Astrocyte (in vitro differentiated cells and primary cell): ENCODE data around the gene CNTNAP2. TPM values are rescaled to one million over a fixed set of nuclear protein-coding genes. Genes with fewer than 3 reads are reported as not detected.
"Not testable (repeated sequence)": the region's sequence is repeated elsewhere in the genome, so short reads cannot be mapped to it uniquely, and the experiment has no call there.

ENCODE experiments used
- DNase-seq: peaks from one replicate; pipeline ENCODE4 v3.0.0-alpha.2; 2010; ENCODE audit warnings: low read depth
- FAIRE-seq: peaks from 2 replicates; lab custom pipeline; 2011; peaks lifted over from hg19 to GRCh38; lab: Jason Lieb, UNC
- H2AFZ ChIP-seq: 2 replicates; pipeline ENCODE4 v1.6.0; 2012; ENCODE audit warnings: low read depth, low read length, inconsistent platforms
- H3K27ac ChIP-seq: 2 replicates; pipeline ENCODE4 v1.5.1; 2011; ENCODE audit warnings: low read depth, low read length, inconsistent platforms
- H3K27me3 ChIP-seq: 2 replicates; pipeline ENCODE4 v1.6.0; 2011; ENCODE audit warnings: low read length, inconsistent platforms; ENCODE audit not compliant: insufficient read depth
- H3K36me3 ChIP-seq: 2 replicates; pipeline ENCODE4 v1.5.1; 2011; ENCODE audit warnings: low read length, inconsistent platforms; ENCODE audit not compliant: insufficient read depth
- H3K4me1 ChIP-seq: 2 replicates; pipeline ENCODE4 v1.5.1; 2011; ENCODE audit warnings: low read length, inconsistent platforms; ENCODE audit not compliant: insufficient read depth
- H3K4me2 ChIP-seq: 2 replicates; pipeline ENCODE4 v1.6.0; 2012; ENCODE audit warnings: low read length, inconsistent platforms
- H3K4me3 ChIP-seq: 2 replicates; pipeline ENCODE4 v1.5.1; 2011; ENCODE audit warnings: low read depth, mild to moderate bottlenecking, low read length, inconsistent platforms; ENCODE audit not compliant: insufficient read depth
- H3K79me2 ChIP-seq: 2 replicates; pipeline ENCODE4 v1.6.0; 2012; ENCODE audit warnings: mild to moderate bottlenecking, low read length, inconsistent platforms; ENCODE audit not compliant: insufficient read depth
- H3K9ac ChIP-seq: 2 replicates; pipeline ENCODE4 v1.6.0; 2012; ENCODE audit warnings: mild to moderate bottlenecking, low read length, inconsistent platforms
- H3K9me3 ChIP-seq: 2 replicates; pipeline ENCODE4 v1.5.1; 2012; ENCODE audit warnings: low read depth, mild to moderate bottlenecking, low read length, inconsistent platforms; ENCODE audit not compliant: insufficient read depth
- H4K20me1 ChIP-seq: 2 replicates; pipeline ENCODE4 v1.6.0; 2012; ENCODE audit warnings: low read length, inconsistent platforms; ENCODE audit not compliant: insufficient read depth
- H3K27ac Mint-ChIP-seq: one replicate; pipeline ENCODE4 v1.8.0; 2021; ENCODE audit warnings: mild to moderate bottlenecking, mixed read lengths; ENCODE audit not compliant: unreplicated experiment
- H3K27me3 Mint-ChIP-seq: one replicate; pipeline ENCODE4 v1.8.0; 2021; ENCODE audit warnings: low read depth, mixed read lengths; ENCODE audit not compliant: unreplicated experiment
- H3K36me3 Mint-ChIP-seq: one replicate; pipeline ENCODE4 v1.8.0; 2021; ENCODE audit warnings: low read depth, mixed read lengths; ENCODE audit not compliant: unreplicated experiment
- H3K4me1 Mint-ChIP-seq: one replicate; pipeline ENCODE4 v1.8.0; 2021; ENCODE audit warnings: low read depth, mixed read lengths; ENCODE audit not compliant: unreplicated experiment
- H3K4me3 Mint-ChIP-seq: one replicate; pipeline ENCODE4 v1.8.0; 2021; ENCODE audit warnings: mild to moderate bottlenecking, moderate library complexity, mixed read lengths; ENCODE audit not compliant: unreplicated experiment
- H3K9me3 Mint-ChIP-seq: one replicate; pipeline ENCODE4 v1.8.0; 2021; ENCODE audit warnings: mild to moderate bottlenecking, mixed read lengths; ENCODE audit not compliant: unreplicated experiment
- CTCF ChIP-seq: IDR thresholded peaks from 2 replicates; pipeline ENCODE4 v1.5.1; 2011; ENCODE audit warnings: low read depth, mild to moderate bottlenecking, inconsistent platforms, low read length, moderate library complexity; ENCODE audit not compliant: insufficient read depth
- EZH2 ChIP-seq: IDR thresholded peaks from 2 replicates; pipeline ENCODE4 v1.6.1; 2012; ENCODE audit warnings: mild to moderate bottlenecking, low read length, inconsistent platforms; ENCODE audit not compliant: insufficient read depth
- total RNA-seq: library from RNA; stranded (reverse); gene quantifications from 2 replicates; pipeline ENCODE4 v1.2.1, GENCODE V29; 2021

The CNTNAP2 gene
- total RNA-seq, 1 donor from 2014 or later: 20.0 TPM

- FAIRE-seq (no peak), DNase-seq (no peak)
- Histone ChIP-seq H3K4me2 (no peak overlapping the region), H4K20me1 (no peaks in the 10 kb centered on the region), H3K4me3 (no peak overlapping the region), H3K9me3 (no peaks in the 10 kb centered on the region), H3K36me3 (no peaks in the 10 kb centered on the region), H3K4me1 (no peaks in the 10 kb centered on the region), H3K27ac (no peak overlapping the region), H3K9ac (no peak overlapping the region), H2AFZ (no peak overlapping the region), H3K27me3 (no peaks in the 10 kb centered on the region), H3K79me2 (no peaks in the 10 kb centered on the region)
- Mint-ChIP-seq H3K4me1 (no peaks in the 10 kb centered on the region), H3K9me3 (peaks cover 3% of the 10 kb centered on the region), H3K4me3 (no peak overlapping the region), H3K36me3 (no peaks in the 10 kb centered on the region), H3K27me3 (no peaks in the 10 kb centered on the region), H3K27ac (no peak overlapping the region)
- TF ChIP-seq CTCF (no peak), EZH2 (no peak)
Measured at GRCh38 chr7:148060724-148061123, 1944.1 kb downstream of the CNTNAP2 start.

- H3K9me3 ChIP-seq, H3K79me2 ChIP-seq, H3K36me3 Mint-ChIP-seq, H3K4me3 Mint-ChIP-seq, H3K27ac ChIP-seq, H3K36me3 ChIP-seq, H4K20me1 ChIP-seq, FAIRE-seq, H3K4me3 ChIP-seq, DNase-seq, H3K27me3 ChIP-seq, H3K27me3 Mint-ChIP-seq, H2AFZ ChIP-seq, H3K9ac ChIP-seq, H3K9me3 Mint-ChIP-seq, H3K4me1 ChIP-seq, H3K4me2 ChIP-seq, H3K27ac Mint-ChIP-seq, H3K4me1 Mint-ChIP-seq: not testable (repeated sequence)
Measured at GRCh38 chr7:148078111-148078510, 1961.5 kb downstream of the CNTNAP2 start.

GRCh38 chr7:148079206-148080080, 1962.8 kb downstream of the CNTNAP2 start:
- no peak overlapping the region for H2AFZ ChIP-seq
- no peak for FAIRE-seq
- TF ChIP-seq CTCF (no peak), EZH2 (no peak)

More at GRCh38 chr7:148079206-148080080, 1962.8 kb downstream of the CNTNAP2 start:
- no peaks in the 10 kb centered on the region for H3K36me3 Mint-ChIP-seq
- Histone ChIP-seq H4K20me1 (no peaks in the 10 kb centered on the region), H3K36me3 (no peaks in the 10 kb centered on the region), H3K4me1 (no peaks in the 10 kb centered on the region), H3K9ac (no peak overlapping the region), H3K27ac (no peak overlapping the region), H3K4me3 (no peak overlapping the region), H3K27me3 (no peaks in the 10 kb centered on the region), H3K79me2 (no peaks in the 10 kb centered on the region), H3K4me2 (no peak overlapping the region), H3K9me3 (peaks cover 3% of the 10 kb centered on the region)
- no peaks in the 10 kb centered on the region for H3K27me3 Mint-ChIP-seq
- no peak overlapping the region for H3K27ac Mint-ChIP-seq
- H3K9me3 Mint-ChIP-seq: peaks cover 5% of the 10 kb centered on the region
- DNase-seq: no peak
- no peak overlapping the region for H3K4me3 Mint-ChIP-seq
- no peaks in the 10 kb centered on the region for H3K4me1 Mint-ChIP-seq
